Fibroblast of skin of abdomen (primary cell): ENCODE data around the gene CELF5.
"Not testable (repeated sequence)": the region's sequence is repeated elsewhere in the genome, so short reads cannot be mapped to it uniquely, and the experiment has no call there.

Experiments used
- DNase-seq: peaks from one replicate; pipeline ENCODE4 v3.0.0-alpha.2; 2013

Gene CELF5

GRCh38 chr19:3190470-3190770 lies 34.0 kb upstream of the CELF5 start:
- DNase-seq: no peak

- DNase-seq: no peak
Measured at GRCh38 chr19:3190921-3191805, 33.3 kb upstream of the CELF5 start.

- DNase-seq: not testable (repeated sequence)
Measured at GRCh38 chr19:3191806-3192104, 32.7 kb upstream of the CELF5 start.

- no peak for DNase-seq
Measured at GRCh38 chr19:3192228-3192635, 32.2 kb upstream of the CELF5 start.

GRCh38 chr19:3192684-3193083 lies 31.8 kb upstream of the CELF5 start:
- DNase-seq: no peak

- DNase-seq: no peak
Measured at GRCh38 chr19:3193256-3194105, 31.0 kb upstream of the CELF5 start.

- no peak for DNase-seq
Measured at GRCh38 chr19:3194106-3195087, 30.1 kb upstream of the CELF5 start.

GRCh38 chr19:3196064-3196932 lies 28.2 kb upstream of the CELF5 start:
- DNase-seq: no peak

GRCh38 chr19:3196933-3197205 lies 27.6 kb upstream of the CELF5 start:
- no peak for DNase-seq

- DNase-seq: no peak
Measured at GRCh38 chr19:3198901-3199700, 25.4 kb upstream of the CELF5 start.

GRCh38 chr19:3201072-3201700 lies 23.3 kb upstream of the CELF5 start:
- no peak for DNase-seq

- no peak for DNase-seq
Measured at GRCh38 chr19:3201911-3202310, 22.6 kb upstream of the CELF5 start.

- DNase-seq: no peak
Measured at GRCh38 chr19:3202346-3202745, 22.1 kb upstream of the CELF5 start.

GRCh38 chr19:3202895-3203294 lies 21.6 kb upstream of the CELF5 start:
- DNase-seq: not testable (repeated sequence)

- DNase-seq: no peak
Measured at GRCh38 chr19:3203805-3204645, 20.4 kb upstream of the CELF5 start.

GRCh38 chr19:3204646-3205275 lies 19.7 kb upstream of the CELF5 start:
- DNase-seq: no peak

- DNase-seq: no peak
Measured at GRCh38 chr19:3206216-3206953, 18.1 kb upstream of the CELF5 start.

GRCh38 chr19:3207461-3208242 lies 16.8 kb upstream of the CELF5 start:
- DNase-seq: no peak
